NB4 (cell line): ENCODE data around the gene TEF.
A peak's percentile ranks its signal among the peaks of the same experiment; 100 is the strongest.

Source experiments
- MYC ChIP-seq: IDR thresholded peaks from 2 replicates; pipeline ENCODE4 v1.6.1; 2011; ENCODE audit warnings: low read depth, low read length
- POLR2A ChIP-seq: IDR thresholded peaks from 2 replicates; pipeline ENCODE4 v1.6.1; 2011; ENCODE audit warnings: mild to moderate bottlenecking; ENCODE audit not compliant: insufficient read length; ENCODE audit errors: extremely low read depth
- TF ChIP-seq, protein P1 (sequence below): IDR thresholded peaks from one replicate; pipeline ENCODE4 v1.5.1; 2012; ENCODE audit warnings: low read depth, low read length

DNA sequence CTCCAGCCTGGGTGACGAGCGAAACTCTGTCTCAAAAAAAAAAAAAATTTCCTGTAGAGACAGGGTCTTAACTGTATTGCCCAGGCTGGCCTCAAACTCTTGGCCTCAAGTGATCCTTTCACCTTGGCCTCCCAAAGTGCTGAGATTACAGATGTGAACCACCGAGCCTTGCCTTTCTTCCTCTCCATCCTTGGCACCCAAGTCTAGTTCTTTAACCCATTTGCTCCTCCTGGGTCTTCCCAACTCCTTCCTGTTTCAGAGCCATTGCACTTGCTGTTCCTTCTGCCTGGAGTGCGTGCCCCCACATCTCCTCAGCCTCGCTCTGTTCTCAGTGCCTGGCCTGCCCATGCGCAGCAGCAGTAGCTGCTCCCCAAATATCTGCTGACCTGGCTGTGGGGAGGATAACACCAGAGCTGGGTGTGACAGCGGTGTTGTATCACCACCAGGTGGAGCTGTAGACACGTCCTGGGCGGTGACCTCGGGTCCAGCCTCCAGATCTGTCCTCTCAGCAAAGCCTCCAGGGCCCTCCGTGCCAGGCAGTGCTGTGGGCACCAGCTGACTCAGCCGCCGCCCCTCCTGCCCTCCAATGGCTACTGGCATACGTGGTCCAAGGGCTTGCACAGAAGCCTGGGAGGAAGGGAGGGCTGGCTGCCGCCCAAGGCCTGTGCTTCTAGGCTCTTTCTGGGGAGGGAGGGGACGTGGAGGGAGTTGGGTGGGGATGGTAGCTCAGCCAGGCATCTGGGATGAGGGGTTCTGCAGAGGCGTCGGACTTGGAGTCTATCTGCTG, 22.0 kb downstream of the TEF start:
- TF ChIP-seq, protein P1, sequence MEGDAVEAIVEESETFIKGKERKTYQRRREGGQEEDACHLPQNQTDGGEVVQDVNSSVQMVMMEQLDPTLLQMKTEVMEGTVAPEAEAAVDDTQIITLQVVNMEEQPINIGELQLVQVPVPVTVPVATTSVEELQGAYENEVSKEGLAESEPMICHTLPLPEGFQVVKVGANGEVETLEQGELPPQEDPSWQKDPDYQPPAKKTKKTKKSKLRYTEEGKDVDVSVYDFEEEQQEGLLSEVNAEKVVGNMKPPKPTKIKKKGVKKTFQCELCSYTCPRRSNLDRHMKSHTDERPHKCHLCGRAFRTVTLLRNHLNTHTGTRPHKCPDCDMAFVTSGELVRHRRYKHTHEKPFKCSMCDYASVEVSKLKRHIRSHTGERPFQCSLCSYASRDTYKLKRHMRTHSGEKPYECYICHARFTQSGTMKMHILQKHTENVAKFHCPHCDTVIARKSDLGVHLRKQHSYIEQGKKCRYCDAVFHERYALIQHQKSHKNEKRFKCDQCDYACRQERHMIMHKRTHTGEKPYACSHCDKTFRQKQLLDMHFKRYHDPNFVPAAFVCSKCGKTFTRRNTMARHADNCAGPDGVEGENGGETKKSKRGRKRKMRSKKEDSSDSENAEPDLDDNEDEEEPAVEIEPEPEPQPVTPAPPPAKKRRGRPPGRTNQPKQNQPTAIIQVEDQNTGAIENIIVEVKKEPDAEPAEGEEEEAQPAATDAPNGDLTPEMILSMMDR = peak; percentile 90
- TF ChIP-seq POLR2A (no peak), MYC (peak; percentile 49)
